ENCODE results near the gene C17orf50. TPM values are rescaled to one million over a fixed set of nuclear protein-coding genes. Genes with fewer than 3 reads are reported as not detected.

The C17orf50 gene
- total RNA-seq, 1 experiment from 2014 or later: not detected

DNA sequence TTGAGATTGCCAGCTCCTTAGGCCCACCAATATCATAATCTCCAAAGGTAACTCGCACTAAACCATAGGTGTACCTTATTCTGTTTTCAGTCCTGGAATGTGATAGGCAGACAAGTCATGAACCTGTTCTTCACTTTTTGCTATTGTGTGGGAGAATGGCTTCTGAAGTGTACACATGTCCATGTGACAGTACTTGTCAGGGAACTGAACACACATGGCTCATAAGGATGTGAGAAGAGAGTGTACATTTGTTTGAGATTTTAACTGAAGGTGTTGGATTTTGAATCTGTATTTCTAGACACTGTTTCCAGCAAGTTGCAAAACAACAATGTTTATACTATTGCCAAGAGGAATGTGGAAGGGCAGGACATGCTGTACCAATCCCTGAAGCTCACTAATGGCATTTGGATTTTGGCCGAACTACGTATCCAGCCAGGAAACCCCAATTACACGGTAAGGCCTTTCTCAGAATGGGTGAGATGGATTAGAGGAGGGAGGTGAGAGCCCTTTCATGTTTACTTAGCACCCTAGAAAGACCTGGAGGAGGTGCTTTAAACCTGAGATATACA lies 43.7 kb upstream of the C17orf50 start:
- Histone ChIP-seq H3K36me3 (ENCODE audit: low read depth) (0 out of 2 replicates have a peak, but pooled peaks cover 8% of the 10 kb centered on the region), H2AFZ (no peak overlapping the region), H3K4me2 (no peak overlapping the region), H3K4me3 (no peak overlapping the region), H3K27me3 (ENCODE audit: insufficient read depth, low read depth) (no peaks in the 10 kb centered on the region), H3K79me2 (ENCODE audit: low read depth) (no peaks in the 10 kb centered on the region), H3F3A (ENCODE audit: insufficient read depth, low read depth) (peaks cover 10% of the 10 kb centered on the region; the same call in 1 of the 2 replicates), H3K9me3 (ENCODE audit: insufficient read depth, low read depth) (no peaks in the 10 kb centered on the region), H4K20me1 (ENCODE audit: insufficient read depth) (no peaks in the 10 kb centered on the region), H3K4me1 (replicated peaks; ENCODE audit: insufficient read depth) (peaks cover 6% of the 10 kb centered on the region), H3K9me2 (ENCODE audit: insufficient read depth) (no peaks in the 10 kb centered on the region), H3K27ac (no peak overlapping the region)
- ChIA-PET CTCF (no interaction called here), POLR2A (ENCODE audit: unreplicated experiment) (no interaction called here)
- DNase-seq: peak in 1 of 2 experiments; percentile 44
- intact Hi-C loops (cut with micrococcal nuclease; ENCODE audit: unreplicated experiment): no loop called here
- no TSS peak for BruUV-seq (replicated peaks)
- TF ChIP-seq EZH2 (IDR thresholded peaks at IDR 0.05; ENCODE audit: low read depth): no peak
- TF ChIP-seq, protein P1, sequence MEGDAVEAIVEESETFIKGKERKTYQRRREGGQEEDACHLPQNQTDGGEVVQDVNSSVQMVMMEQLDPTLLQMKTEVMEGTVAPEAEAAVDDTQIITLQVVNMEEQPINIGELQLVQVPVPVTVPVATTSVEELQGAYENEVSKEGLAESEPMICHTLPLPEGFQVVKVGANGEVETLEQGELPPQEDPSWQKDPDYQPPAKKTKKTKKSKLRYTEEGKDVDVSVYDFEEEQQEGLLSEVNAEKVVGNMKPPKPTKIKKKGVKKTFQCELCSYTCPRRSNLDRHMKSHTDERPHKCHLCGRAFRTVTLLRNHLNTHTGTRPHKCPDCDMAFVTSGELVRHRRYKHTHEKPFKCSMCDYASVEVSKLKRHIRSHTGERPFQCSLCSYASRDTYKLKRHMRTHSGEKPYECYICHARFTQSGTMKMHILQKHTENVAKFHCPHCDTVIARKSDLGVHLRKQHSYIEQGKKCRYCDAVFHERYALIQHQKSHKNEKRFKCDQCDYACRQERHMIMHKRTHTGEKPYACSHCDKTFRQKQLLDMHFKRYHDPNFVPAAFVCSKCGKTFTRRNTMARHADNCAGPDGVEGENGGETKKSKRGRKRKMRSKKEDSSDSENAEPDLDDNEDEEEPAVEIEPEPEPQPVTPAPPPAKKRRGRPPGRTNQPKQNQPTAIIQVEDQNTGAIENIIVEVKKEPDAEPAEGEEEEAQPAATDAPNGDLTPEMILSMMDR (conservative IDR thresholded peaks at IDR 0.05): no peak

DNA sequence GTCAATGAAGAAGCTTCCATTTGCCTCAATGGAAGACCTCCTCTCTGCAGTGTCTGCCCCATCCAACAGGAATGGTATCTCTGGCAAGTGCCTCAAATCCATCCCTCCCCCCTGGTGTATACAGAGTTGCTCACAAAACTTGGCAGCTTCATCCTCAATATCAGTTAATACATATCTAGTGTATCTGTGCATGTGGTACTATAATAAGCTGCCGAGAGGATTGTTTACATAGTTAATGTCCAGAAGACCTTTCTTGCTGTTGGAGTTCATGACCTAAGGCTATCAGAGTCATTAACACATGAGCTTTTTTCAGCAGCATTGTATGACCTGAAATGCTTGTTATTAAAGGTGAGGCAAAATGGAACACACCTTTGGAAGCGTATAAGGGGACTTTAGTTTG lies 43.2 kb upstream of the C17orf50 start:
- Histone ChIP-seq H3F3A (ENCODE audit: insufficient read depth, low read depth) (peaks cover 10% of the 10 kb centered on the region; the same call in 1 of the 2 replicates), H3K36me3 (ENCODE audit: low read depth) (0 out of 2 replicates have a peak, but pooled peaks cover 8% of the 10 kb centered on the region), H3K79me2 (ENCODE audit: low read depth) (no peaks in the 10 kb centered on the region), H3K9me2 (ENCODE audit: insufficient read depth) (no peaks in the 10 kb centered on the region), H3K4me3 (no peak overlapping the region), H3K4me2 (no peak overlapping the region), H2AFZ (no peak overlapping the region), H3K27me3 (ENCODE audit: insufficient read depth, low read depth) (no peaks in the 10 kb centered on the region), H3K4me1 (replicated peaks; ENCODE audit: insufficient read depth) (peaks cover 6% of the 10 kb centered on the region), H4K20me1 (ENCODE audit: insufficient read depth) (no peaks in the 10 kb centered on the region), H3K27ac (no peak overlapping the region), H3K9me3 (ENCODE audit: insufficient read depth, low read depth) (no peaks in the 10 kb centered on the region)
- TF ChIP-seq EZH2 (IDR thresholded peaks at IDR 0.05; ENCODE audit: low read depth): no peak
- TF ChIP-seq, protein P1 (conservative IDR thresholded peaks at IDR 0.05): no peak
- ChIA-PET POLR2A (ENCODE audit: unreplicated experiment) (no interaction called here), CTCF (no interaction called here)
- BruUV-seq (replicated peaks): no TSS peak
- intact Hi-C loops (cut with micrococcal nuclease; ENCODE audit: unreplicated experiment): no loop called here
- DNase-seq: no peak

DNA sequence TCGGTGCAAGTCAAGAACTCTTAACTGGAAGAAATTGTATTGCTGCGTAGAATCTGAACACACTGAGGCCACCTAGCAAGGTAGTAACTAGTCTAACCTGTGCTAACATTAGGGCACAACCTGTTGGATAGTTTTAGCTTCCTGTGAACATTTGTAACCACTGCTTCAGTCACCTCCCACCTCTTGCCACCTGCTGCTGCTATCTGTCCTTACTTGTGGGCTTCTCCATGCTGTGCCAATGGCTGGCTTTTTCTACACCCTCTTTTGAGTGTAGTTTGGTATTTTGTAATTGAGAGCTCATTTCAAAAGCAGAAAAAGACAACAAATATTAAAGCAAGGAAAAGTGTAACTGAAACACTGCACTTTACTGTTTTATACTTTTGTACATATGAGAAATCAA lies 37.0 kb upstream of the C17orf50 start:
- BruUV-seq (replicated peaks): no TSS peak
- intact Hi-C loops (cut with micrococcal nuclease; ENCODE audit: unreplicated experiment): no loop called here
- Histone ChIP-seq H3K27me3 (ENCODE audit: insufficient read depth, low read depth) (no peaks in the 10 kb centered on the region), H3K4me1 (replicated peaks; ENCODE audit: insufficient read depth) (peaks cover 14% of the 10 kb centered on the region), H3K36me3 (ENCODE audit: low read depth) (peaks cover 8% of the 10 kb centered on the region; the same call in 1 of the 2 replicates), H4K20me1 (ENCODE audit: insufficient read depth) (peaks cover 7% of the 10 kb centered on the region), H2AFZ (no peak overlapping the region), H3K4me3 (no peak overlapping the region), H3K9me3 (ENCODE audit: insufficient read depth, low read depth) (no peaks in the 10 kb centered on the region), H3K4me2 (no peak overlapping the region), H3K9me2 (ENCODE audit: insufficient read depth) (no peaks in the 10 kb centered on the region), H3K79me2 (ENCODE audit: low read depth) (no peaks in the 10 kb centered on the region), H3F3A (ENCODE audit: insufficient read depth, low read depth) (no peaks in the 10 kb centered on the region), H3K27ac (no peak overlapping the region)
- no peak for DNase-seq
- ChIA-PET CTCF (no interaction called here), POLR2A (ENCODE audit: unreplicated experiment) (no interaction called here)
- TF ChIP-seq EZH2 (IDR thresholded peaks at IDR 0.05; ENCODE audit: low read depth): no peak
- TF ChIP-seq, protein P1 (conservative IDR thresholded peaks at IDR 0.05): no peak
